Nucleus accumbens (tissue), 56 donors: ENCODE measurements around the gene ARHGAP23.
"Not testable (repeated sequence)": the region's sequence is repeated elsewhere in the genome, so short reads cannot be mapped to it uniquely, and the experiment has no call there.

Experiments used
- DNase-seq, 56 donors: peaks; one replicate each; lab custom pipeline; 2025; lab: John Stamatoyannopoulos, UW

The ARHGAP23 gene

DNA sequence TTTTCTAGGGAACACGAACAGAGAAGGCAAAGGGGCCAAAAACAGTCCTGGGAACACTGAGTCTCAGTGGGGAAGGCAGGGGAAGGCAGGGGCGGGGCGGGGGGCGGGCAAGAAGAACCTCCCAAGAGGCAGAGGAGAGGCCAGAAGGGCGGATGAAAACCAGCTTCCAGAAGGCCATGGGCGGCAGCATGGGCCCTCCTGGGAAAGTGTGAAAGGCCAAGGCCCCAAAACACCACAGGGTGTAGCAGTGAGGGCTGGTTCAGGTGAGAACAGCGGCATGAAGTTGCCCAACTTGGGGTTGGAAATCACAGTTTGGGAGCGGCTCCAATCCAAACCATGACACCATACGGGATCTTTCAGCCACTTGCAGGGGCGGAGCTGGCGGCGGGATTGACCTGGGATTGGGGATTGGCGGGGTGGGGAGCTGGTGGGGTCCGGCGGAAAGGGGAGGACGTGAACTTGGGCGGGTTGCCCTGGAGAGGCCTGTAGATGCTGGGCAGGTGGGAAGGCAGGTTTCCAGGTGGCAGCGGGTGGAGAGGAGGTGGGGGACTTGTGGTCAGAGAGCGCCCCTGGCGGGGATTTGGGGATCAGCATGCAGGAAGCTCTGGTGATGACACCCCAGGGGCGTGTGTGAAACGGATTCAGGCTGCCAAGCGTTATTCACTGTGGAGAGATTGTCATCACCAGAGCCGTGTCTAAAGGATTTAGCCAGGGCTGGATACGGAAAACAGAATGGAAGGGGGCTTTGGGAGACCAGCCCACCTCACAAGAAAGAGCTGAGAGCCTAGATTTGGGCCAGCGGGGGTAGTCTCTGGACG, 80.9 kb downstream of the ARHGAP23 start:
- DNase-seq, result peak in 50 of 56 donors; percentile 14 to 82 (median 54)

DNA sequence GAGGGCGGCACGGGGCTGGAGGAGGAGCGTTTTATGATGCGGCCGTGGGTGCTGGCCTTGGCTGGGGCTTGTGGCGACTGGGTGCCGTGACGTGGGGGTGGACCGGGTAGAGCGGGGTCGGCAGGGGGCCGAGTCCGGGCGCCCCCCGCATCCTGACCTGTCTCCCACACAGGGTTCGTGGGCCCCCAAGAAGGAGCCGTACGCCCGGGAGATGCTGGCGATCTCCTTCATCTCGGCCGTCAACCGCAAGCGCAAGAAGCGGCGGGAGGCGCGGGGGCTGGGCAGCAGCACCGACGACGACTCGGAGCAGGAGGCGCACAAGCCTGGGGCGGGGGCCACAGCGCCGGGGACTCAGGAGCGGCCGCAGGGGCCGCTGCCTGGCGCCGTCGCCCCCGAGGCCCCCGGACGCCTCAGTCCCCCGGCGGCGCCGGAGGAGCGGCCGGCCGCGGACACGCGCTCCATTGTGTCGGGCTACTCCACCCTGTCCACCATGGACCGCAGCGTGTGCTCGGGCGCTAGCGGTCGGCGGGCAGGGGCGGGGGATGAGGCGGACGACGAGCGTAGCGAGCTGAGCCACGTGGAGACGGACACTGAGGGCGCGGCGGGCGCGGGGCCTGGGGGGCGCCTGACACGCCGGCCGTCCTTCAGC, 81.6 kb downstream of the ARHGAP23 start:
- peak in 4 of 56 donors; percentile 49 to 66 (median 55) for DNase-seq

DNA sequence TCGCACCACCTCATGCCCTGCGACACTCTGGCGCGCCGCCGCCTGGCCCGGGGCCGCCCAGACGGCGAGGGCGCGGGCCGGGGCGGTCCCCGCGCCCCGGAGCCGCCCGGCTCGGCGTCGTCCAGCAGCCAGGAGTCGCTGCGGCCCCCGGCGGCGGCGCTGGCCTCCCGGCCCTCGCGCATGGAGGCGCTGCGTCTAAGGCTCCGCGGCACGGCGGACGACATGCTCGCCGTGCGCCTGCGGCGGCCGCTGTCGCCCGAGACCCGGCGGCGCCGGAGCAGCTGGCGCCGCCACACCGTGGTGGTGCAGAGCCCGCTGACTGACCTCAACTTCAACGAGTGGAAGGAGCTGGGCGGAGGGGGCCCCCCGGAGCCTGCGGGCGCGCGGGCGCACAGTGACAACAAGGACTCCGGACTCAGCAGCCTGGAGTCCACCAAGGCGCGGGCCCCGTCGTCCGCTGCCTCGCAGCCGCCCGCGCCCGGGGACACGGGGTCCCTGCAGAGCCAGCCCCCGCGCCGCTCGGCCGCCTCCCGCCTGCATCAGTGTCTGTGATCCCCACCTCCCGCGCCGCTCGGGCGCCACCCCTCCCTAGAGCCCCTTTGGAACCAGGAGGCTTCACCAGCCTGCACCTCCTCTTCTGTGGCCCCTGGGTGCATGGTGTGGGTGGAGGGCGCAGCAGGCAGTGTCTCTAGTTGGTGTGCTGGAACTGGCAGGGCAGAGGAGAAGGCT, 82.3 kb downstream of the ARHGAP23 start:
- DNase-seq, result peak in 4 of 56 donors; percentile 10 to 55 (median 25)

DNA sequence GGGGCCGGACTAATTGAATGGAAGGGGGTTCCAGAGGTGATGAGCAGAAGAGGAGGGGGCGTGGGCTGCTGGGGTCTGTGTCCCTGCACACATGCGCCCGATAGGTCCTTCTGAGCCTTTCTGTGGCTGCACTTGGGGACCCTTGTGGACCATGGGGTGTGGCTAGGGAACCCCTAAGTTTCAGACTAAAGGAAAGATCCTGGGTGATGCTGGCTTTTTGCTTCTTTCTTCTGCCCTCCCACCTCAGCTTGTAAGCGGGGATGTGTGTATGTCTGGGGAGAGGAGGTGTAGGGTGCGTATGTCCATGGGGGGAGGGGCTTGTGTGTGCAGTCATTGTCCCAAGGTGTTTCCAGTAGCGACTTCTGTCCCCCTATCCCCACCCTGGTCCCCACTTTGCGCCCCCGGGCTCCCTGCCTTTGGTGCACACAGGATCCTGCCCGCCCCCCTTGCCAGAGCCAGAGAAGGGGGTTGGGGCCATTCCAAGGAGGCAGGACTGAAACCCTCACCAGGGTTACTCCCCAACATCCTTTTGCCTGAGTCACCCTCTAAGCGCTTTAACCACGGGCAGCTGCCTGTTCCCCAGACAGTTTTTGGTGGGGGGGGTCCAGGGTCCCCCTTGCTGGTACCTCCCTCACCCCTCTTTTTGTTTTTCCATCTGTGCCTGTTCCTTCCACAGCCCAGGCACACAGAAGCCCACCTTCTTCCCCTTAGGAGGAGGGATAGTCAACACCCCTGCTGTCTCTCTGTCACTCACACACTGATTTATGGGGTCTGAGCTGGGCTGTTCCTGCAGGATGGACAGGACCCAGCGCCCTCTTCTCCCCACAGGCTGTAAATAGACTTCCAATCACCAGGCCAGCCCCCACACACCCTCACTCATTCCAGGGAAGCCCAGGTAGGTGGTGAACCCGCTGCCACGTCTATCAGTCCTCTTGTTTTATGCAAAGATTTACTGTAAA, 83.2 kb downstream of the ARHGAP23 start:
- no peak for DNase-seq

DNA sequence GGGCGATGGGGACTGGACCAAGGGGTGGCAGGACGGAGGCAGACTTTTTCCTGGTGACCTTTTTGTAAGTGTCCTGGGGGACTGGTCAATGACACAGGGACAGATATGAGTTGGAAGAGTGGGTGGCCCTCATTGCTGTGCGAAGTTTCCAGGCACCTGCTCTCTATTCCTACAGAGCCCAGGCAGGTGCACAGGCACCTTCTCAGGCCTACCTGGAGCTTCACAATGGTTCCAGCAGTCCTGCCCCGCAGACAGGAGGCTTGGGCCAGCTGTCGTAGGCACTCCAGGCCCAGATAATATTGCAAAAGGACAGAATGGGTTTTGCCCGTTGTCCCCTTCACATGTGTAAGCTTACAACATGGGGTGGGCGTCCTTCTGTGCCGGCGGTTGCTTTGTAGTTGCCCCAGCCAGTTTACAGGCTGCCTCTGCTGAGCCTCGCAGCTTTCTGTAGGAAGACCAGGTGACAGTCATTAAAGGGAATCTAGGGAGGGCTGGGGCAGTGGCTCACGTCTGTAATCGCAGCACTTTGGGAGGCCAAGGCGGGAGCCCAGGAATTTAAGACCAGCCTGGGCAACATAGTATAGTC, 84.3 kb downstream of the ARHGAP23 start:
- DNase-seq, result no peak

DNA sequence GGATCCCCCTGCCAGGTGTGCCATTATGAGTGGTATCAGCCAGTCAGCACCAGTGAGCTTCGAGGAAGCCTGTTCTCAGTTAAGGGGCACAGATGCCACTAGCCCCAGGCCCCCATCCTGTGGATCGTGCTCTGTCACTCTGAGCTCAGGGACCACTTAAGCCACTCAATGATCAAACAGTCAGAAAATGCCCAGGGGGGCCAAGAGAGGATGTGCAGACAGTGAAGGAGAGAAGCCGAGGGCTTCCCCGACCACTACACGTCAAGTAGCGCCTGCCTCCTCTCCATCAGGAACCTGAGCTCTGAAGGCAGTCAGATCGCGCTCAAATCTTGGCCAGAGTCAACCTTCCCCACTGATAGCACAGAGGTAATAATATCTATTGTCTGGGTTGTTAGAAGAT, 98.3 kb downstream of the ARHGAP23 start:
- DNase-seq, result not testable (repeated sequence)

DNA sequence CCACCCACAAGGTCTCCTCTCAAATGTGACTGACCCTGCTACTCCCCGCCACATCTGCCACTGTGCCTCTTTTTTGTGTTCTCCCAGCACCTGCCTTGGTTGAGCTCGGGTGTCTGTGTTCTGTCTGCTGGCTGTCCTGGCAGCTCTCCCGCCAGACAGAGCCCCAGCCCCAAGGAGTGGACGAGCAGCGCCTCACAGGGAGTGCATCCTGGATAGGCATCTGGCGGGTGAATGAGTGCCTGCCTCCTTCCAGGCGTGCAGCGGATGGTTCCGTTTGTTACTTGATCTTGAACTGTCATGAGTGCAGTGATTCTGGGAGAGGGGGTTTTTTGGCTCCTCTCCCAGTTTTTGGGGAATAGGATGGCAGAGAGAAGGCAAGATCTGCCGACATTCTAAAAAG, 99.9 kb downstream of the ARHGAP23 start:
- DNase-seq, result not testable (repeated sequence)

DNA sequence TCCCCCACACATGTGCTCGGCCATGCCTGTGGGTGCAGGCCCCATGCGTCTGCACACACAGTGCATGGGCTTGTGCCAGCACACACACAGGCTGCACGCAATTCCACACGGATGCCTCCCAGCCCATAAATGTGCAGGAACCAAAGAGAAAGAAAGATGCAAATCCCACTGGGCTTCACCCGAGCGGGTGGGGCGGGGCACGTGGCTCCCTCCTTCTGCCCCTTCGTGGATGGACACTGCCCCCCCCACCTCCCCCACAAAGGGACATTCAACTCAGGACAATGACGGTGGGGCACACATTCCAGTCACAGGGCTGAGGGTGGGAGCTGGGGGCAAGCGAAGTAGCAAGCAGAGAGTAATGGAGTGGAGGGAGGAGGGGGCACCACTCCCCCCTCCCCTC, 102.6 kb downstream of the ARHGAP23 start:
- peak in 7 of 56 donors; percentile 15 to 41 (median 21) for DNase-seq

DNA sequence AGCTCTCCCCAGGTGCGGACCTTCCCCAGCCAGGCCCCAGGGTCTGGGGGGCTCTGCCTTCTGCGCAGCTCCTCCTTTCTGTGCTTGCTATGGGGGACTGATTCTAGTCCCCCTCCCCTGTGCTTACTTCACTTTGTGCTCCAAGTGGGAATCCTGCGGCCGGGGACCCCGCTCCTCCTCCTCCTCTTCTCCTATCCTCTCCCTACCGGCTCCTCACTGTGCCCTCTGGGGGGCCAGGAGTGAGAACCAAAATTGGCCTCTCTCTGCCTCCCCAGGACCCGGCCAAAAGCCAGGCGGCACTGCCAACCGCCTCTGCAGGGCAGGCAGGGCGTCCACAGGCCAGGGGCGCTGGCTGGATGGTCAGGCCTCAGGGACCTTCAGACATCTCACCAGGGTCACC, 103.5 kb downstream of the ARHGAP23 start:
- not testable (repeated sequence) for DNase-seq

DNA sequence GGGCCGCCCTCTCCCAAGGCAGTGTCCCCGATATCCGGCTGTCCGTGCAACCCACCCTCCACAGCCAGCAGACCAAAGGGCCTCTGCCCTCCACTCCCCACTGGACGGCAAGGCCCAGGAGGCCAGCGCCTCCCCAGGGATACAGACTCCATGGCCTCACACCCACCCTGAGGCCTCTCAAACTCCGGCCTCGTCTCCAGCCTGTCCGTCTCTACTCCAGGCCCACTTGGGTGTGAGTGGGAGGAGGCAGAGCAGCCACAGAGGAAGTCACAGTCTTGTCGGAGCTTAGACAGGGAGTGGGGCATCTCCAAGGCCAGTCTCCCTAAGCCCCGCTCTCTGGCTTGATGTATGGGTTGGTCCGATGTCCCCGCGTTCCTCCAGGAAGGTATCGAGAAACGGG, 104.2 kb downstream of the ARHGAP23 start:
- DNase-seq, result no peak

DNA sequence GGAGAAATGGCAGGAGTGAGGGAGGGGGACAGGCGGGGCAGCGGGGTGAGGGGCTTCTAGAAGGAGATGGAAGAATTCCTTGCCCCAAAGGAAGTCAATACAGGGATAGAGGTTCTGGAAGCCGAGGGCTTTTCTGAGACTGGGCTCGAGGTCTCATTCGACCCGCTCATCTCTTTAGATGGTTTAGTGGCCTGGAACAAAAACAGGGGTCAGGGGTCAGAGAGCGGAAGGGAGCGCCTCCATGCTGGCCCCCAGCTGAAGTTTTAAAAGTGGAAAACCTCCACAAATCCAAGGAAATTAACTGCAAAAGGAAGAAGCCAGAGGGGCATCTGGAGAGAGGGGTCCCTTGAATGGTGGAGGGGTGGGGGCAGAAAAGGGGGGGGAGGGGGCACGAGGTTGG, 105.0 kb downstream of the ARHGAP23 start:
- DNase-seq, result no peak

DNA sequence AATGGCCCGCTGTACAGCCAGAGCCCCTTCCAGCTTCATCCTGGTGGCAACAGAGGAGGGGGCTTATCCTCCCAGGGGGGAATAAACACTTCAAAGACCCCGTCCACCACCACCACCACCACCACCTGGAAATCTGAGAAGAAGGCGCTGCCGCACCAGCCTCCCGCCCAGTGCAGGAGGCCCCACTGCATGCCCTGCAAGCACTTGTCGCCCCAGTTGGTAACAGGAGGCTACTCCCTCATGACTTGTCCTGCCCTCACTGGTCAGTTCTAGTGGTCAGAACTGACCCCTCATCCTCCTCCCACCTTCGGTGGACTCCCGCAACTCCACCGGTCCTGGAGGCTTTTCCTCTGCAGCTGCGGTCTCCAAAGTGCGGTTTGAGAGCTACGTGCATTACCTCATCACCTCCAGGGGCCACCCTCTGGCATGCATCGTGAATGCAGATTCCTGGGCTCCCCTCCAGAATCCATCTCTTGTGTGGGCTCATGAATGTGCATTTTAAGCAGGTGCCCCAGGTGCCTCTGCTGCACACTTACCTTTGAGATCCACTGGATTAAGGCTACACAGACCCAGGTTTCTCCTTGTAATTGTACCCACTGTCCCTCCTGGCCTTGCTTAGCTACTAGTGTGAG, 105.7 kb downstream of the ARHGAP23 start:
- no peak for DNase-seq

DNA sequence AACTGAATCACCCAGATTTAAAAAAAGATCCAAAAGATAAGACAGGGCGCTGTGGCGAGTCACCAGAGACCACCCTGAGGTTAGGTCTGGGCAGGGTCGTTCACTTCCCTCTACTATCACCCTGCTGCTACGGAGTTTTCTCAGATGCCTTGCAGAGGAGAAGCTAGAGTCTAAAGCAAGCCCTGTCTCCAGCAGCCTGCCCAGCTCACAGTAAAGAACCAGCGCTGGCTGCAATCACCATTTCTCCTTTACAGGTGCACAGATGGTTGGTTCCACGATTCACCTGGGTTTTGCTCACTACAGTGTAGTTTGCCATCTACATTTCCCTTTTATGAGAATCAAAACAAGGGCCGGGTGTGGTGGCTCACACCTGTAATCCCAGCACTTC, 106.2 kb downstream of the ARHGAP23 start:
- DNase-seq, result no peak

DNA sequence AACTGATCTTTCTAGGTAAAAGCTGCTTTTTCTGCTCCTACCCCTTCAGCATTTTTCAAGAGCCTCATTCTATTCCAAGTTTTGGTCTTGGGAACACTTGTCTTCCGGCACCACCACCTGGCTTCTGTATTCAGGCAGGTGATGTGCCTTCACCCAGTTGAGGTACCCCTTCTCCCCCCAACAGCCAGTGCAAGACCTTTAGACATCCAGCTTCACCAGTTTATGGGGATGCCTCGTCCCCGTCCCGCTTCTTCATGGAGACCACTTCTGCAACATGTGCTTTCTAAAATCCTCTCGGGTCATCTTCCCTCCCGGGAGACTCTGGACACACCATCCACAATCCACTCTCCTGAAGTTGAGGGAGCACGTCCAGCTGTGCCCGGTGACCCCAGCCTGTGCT, 107.6 kb downstream of the ARHGAP23 start:
- DNase-seq, result no peak

DNA sequence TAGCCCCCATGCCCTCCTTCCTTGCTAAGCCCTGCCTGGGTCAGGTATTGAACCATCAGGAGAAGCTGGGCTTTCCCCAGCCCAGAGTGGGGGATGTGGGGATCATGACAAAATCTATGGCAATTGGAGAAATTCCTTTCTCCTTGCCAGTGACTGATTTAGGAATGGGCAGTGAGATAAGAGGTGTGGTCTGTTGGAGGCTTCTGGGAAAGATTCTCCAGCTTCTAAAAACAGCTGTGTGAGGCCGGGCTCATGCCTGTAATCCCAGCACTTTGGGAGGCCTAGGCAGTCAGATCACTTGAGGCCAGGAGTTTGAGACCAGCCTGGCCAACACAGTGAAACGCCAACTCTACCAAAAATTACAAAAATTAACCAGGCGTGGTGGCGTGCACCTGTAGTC, 108.4 kb downstream of the ARHGAP23 start:
- no peak for DNase-seq

DNA sequence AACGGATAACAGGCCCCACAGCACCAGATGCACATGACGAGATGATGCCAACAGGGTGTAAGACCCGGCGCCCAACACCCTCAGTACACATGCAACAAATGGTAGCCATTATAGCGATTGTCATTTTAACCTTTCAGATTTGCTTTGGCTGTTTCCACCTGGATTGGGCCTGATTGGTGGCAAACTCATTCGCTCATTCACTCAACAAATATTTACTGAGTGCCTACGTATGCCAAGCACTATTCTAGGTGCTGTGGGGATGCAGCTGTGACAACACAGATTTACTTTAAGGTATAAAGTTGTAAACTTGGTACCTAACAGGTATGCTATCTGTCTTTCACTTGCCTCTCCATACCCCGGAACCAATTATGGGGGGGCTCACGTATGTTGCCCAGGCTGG, 110.6 kb downstream of the ARHGAP23 start:
- no peak for DNase-seq

DNA sequence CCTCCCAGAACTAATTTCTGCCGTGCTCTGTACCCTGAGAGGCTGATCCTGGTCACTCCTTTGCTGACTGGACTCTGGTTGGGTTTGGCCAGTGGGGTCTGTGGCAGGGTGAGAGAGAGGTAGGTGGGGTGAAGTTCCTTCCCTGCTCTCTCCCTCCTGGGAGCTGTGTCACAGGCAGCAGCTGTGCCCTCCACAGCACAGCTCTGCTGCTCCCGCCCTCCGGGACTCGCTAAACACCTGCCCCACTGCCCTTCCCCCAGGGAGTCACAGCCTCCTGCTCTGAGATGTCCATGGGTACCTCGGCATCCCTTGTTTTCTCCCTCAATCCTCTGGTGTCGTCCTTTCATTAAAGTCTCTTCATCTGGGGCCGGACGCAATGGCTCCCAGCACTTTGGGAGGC, 111.1 kb downstream of the ARHGAP23 start:
- no peak for DNase-seq

DNA sequence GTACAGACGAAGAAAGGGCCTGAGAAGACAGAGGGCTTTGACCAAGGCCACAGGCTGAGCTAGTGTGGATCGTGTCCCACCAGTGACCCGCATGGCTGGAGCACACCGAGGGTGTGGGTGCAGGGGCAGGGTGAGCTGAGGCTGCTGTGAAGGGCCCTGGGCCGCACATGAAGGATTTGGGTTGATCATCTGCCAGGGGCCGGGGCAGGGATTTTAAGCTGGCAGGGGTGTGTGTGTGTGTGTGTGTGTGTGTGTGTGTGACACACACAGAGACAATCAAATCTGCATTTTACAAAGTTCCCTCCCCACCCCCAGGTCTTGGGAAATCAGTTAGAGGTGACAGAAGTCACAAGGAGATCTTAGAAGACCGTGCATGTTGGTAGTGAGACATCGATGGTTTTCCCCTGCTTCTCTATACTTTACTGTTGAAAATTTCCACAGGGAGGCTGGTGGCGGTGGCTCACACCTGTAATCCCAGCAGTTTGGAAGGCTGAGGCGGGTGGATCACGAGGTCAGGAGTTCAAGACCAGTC, 112.3 kb downstream of the ARHGAP23 start:
- no peak for DNase-seq

DNA sequence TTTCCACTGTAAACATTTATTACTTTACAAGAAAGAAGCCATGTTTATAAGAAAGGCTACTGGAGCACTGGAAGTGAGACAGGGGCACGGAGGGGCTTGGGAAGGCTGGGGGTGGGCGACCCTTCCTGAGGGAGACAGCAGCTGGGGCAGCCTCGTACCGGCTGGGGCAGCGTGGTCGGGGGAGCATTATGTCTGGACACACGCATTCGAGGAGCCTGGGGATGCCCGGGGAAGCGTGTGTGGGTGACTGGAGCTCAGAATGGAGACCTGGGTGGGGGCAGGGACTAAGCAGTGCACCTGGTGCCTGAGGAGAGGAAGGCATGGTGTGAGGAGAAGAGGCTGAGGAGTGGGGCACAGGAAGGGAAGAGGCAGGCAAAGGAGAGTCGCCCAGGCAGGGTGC, 113.0 kb downstream of the ARHGAP23 start:
- no peak for DNase-seq
